Measurements from ENCODE around the gene OBP2A.
"Not testable (repeated sequence)": the region's sequence is repeated elsewhere in the genome, so short reads cannot be mapped to it uniquely, and the experiment has no call there.

OBP2A gene

GRCh38 chr9:135524130-135524861 is 21.6 kb upstream of the OBP2A start:
- DNase-seq (ENCODE audit: low read depth) = no peak
- no peak for TF ChIP-seq CTCF (conservative IDR thresholded peaks at IDR 0.05; ENCODE audit: low read depth, low read length)
- no peak overlapping the region for H3K4me3 ChIP-seq (ENCODE audit: low read depth, low read length)

GRCh38 chr9:135525241-135526088 is 20.5 kb upstream of the OBP2A start:
- no peak for TF ChIP-seq CTCF (conservative IDR thresholded peaks at IDR 0.05; ENCODE audit: low read depth, low read length)

GRCh38 chr9:135526089-135526729 is 19.7 kb upstream of the OBP2A start:
- no peak for DNase-seq (ENCODE audit: low read depth)
- TF ChIP-seq CTCF (conservative IDR thresholded peaks at IDR 0.05; ENCODE audit: low read depth, low read length) = no peak
- H3K4me3 ChIP-seq (ENCODE audit: low read depth, low read length) = no peak overlapping the region

More at GRCh38 chr9:135525241-135526088, 20.5 kb upstream of the OBP2A start:
- no peak overlapping the region for H3K4me3 ChIP-seq (ENCODE audit: low read depth, low read length)
- DNase-seq (ENCODE audit: low read depth) = no peak

GRCh38 chr9:135526730-135527571 is 19.0 kb upstream of the OBP2A start:
- DNase-seq (ENCODE audit: low read depth) = no peak
- no peak overlapping the region for H3K4me3 ChIP-seq (ENCODE audit: low read depth, low read length)
- no peak for TF ChIP-seq CTCF (conservative IDR thresholded peaks at IDR 0.05; ENCODE audit: low read depth, low read length)

- DNase-seq (ENCODE audit: low read depth); H3K4me3 ChIP-seq (ENCODE audit: low read depth, low read length): not testable (repeated sequence)
Observed at GRCh38 chr9:135528842-135529435, 17.0 kb upstream of the OBP2A start.

GRCh38 chr9:135530146-135530545 is 15.8 kb upstream of the OBP2A start:
- DNase-seq (ENCODE audit: low read depth) = no peak
- no peak for TF ChIP-seq CTCF (conservative IDR thresholded peaks at IDR 0.05; ENCODE audit: low read depth, low read length)
- no peak overlapping the region for H3K4me3 ChIP-seq (ENCODE audit: low read depth, low read length)
